OCI-LY1 (cell line): Measurements from ENCODE around the gene COMT.

Source experiments
- H2AFZ ChIP-seq: fragments of 200-600 bp; sonication (generic), shearing (Covaris generic); 2 replicates; pipeline ENCODE4 v1.6.0; 2014; ENCODE audit warnings: antibody characterized with exemption, mild to moderate bottlenecking, low read length
- H3F3A ChIP-seq: fragments of 200-600 bp; sonication (generic), shearing (Covaris generic); 2 replicates; pipeline ENCODE4 v1.6.0; 2014; ENCODE audit warnings: mild to moderate bottlenecking, antibody characterized with exemption, low read length, moderate library complexity; ENCODE audit not compliant: insufficient read depth
- H3K27ac ChIP-seq: fragments of 200-600 bp; sonication (generic); 2 replicates; pipeline ENCODE4 v1.5.1; 2014; ENCODE audit warnings: low read length, mixed run types, mild to moderate bottlenecking, low read depth; ENCODE audit not compliant: poor library complexity, severe bottlenecking
- H3K27me3 ChIP-seq: fragments of 200-600 bp; sonication (generic); 2 replicates; pipeline ENCODE4 v1.6.0; 2014; ENCODE audit warnings: antibody characterized with exemption, mild to moderate bottlenecking, low read length, moderate library complexity; ENCODE audit not compliant: insufficient read depth
- H3K36me3 ChIP-seq: fragments of 200-600 bp; sonication (generic); 2 replicates; pipeline ENCODE4 v1.6.1; 2014; ENCODE audit warnings: mild to moderate bottlenecking, antibody characterized with exemption, low read length, moderate library complexity, mixed read lengths; ENCODE audit not compliant: insufficient read depth
- H3K4me1 ChIP-seq: fragments of 200-600 bp; sonication (generic); 2 replicates; pipeline ENCODE4 v1.5.1; 2014; ENCODE audit warnings: mild to moderate bottlenecking, low read length, moderate library complexity; ENCODE audit not compliant: insufficient read depth, severe bottlenecking
- H3K4me2 ChIP-seq: fragments of 200-600 bp; sonication (generic), shearing (Covaris generic); 2 replicates; pipeline ENCODE4 v1.6.1; 2014; ENCODE audit warnings: low read length
- H3K4me3 ChIP-seq: fragments of 200-600 bp; sonication (generic); 2 replicates; pipeline ENCODE4 v1.5.1; 2014; ENCODE audit warnings: low read length, low read depth, mild to moderate bottlenecking, mixed read lengths; ENCODE audit not compliant: poor library complexity, severe bottlenecking
- H3K79me2 ChIP-seq: fragments of 200-600 bp; shearing (Covaris generic); 2 replicates; pipeline ENCODE4 v1.6.1; 2016; ENCODE audit warnings: mixed run types, low read length, mixed read lengths; ENCODE audit not compliant: insufficient read depth
- H3K9ac ChIP-seq: fragments of 200-600 bp; sonication (generic), shearing (Covaris generic); 2 replicates; pipeline ENCODE4 v1.6.1; 2014; ENCODE audit warnings: mild to moderate bottlenecking, low read length, mixed read lengths
- H3K9me2 ChIP-seq: fragments of 200-600 bp; sonication (generic), shearing (Covaris generic); 2 replicates; pipeline ENCODE4 v1.6.1; 2014; ENCODE audit warnings: low read depth, mild to moderate bottlenecking, low read length, mixed read lengths
- H3K9me3 ChIP-seq: fragments of 200-600 bp; shearing (Covaris generic); 2 replicates; pipeline ENCODE4 v1.6.1; 2014; ENCODE audit warnings: low read length, mixed read lengths
- H4K20me1 ChIP-seq: fragments of 200-600 bp; sonication (generic), shearing (Covaris generic); 2 replicates; pipeline ENCODE4 v1.6.0; 2016; ENCODE audit warnings: mild to moderate bottlenecking, low read length; ENCODE audit not compliant: insufficient read depth
- CTCF ChIP-seq: fragments of 200-600 bp; sonication (generic), shearing (Covaris generic); IDR thresholded peaks from 2 replicates; pipeline ENCODE4 v1.5.1; 2017; ENCODE audit warnings: mild to moderate bottlenecking, antibody characterized with exemption, low read length, moderate library complexity, mixed read lengths
- EZH2 ChIP-seq: fragments of 200-600 bp; sonication (generic), shearing (Covaris generic); IDR thresholded peaks from 2 replicates; pipeline ENCODE4 v1.8.0; 2017; ENCODE audit warnings: borderline replicate concordance, mixed run types, mild to moderate bottlenecking, antibody characterized with exemption, low read length, moderate library complexity, mixed read lengths

Gene COMT

GRCh38 chr22:20004464-20004863, 62.9 kb downstream of the COMT start:
- no peak for TF ChIP-seq CTCF
- peaks cover 19% of the 10 kb centered on the region for H3K9me3 ChIP-seq
- H3K36me3 ChIP-seq: no peaks in the 10 kb centered on the region; the same call in 1 of the 2 replicates
- no peak overlapping the region for H2AFZ ChIP-seq
- H4K20me1 ChIP-seq: no peaks in the 10 kb centered on the region
- H3K4me2 ChIP-seq: no peak overlapping the region
- no peak overlapping the region for H3K27ac ChIP-seq
- no peaks in the 10 kb centered on the region for H3K4me1 ChIP-seq
- H3K9me2 ChIP-seq: no peaks in the 10 kb centered on the region
- H3K9ac ChIP-seq: no peak overlapping the region
- no peaks in the 10 kb centered on the region for H3K79me2 ChIP-seq
- no peaks in the 10 kb centered on the region for H3F3A ChIP-seq
- no peak overlapping the region for H3K4me3 ChIP-seq
- no peaks in the 10 kb centered on the region; the same call in 1 of the 2 replicates for H3K27me3 ChIP-seq

- no peak for TF ChIP-seq CTCF
- TF ChIP-seq EZH2: no peak
- H2AFZ ChIP-seq: no peak overlapping the region
- peaks cover 14% of the 10 kb centered on the region for H3K9me3 ChIP-seq
- no peaks in the 10 kb centered on the region; the same call in 1 of the 2 replicates for H3K27me3 ChIP-seq
- H3K4me1 ChIP-seq: no peaks in the 10 kb centered on the region
- no peaks in the 10 kb centered on the region; the same call in 1 of the 2 replicates for H3K36me3 ChIP-seq
- H3K9ac ChIP-seq: no peak overlapping the region
- no peaks in the 10 kb centered on the region for H3F3A ChIP-seq
- H3K4me2 ChIP-seq: no peak overlapping the region
- no peaks in the 10 kb centered on the region for H3K9me2 ChIP-seq
- H4K20me1 ChIP-seq: no peaks in the 10 kb centered on the region
- no peak overlapping the region for H3K4me3 ChIP-seq
- no peak overlapping the region for H3K27ac ChIP-seq
- no peaks in the 10 kb centered on the region for H3K79me2 ChIP-seq
These were observed 66.8 kb downstream of the COMT start for GRCh38 chr22:20008221-20008995.

GRCh38 chr22:20009018-20009491, 67.5 kb downstream of the COMT start:
- H3K4me2 ChIP-seq: no peak overlapping the region
- no peaks in the 10 kb centered on the region for H3K4me1 ChIP-seq
- no peaks in the 10 kb centered on the region; the same call in 1 of the 2 replicates for H3K27me3 ChIP-seq
- no peak overlapping the region for H2AFZ ChIP-seq
- H3K9me3 ChIP-seq: peaks cover 10% of the 10 kb centered on the region
- no peaks in the 10 kb centered on the region for H3K79me2 ChIP-seq
- H3K4me3 ChIP-seq: no peak overlapping the region
- no peaks in the 10 kb centered on the region for H4K20me1 ChIP-seq
- TF ChIP-seq CTCF: no peak
- no peak for TF ChIP-seq EZH2
- H3K27ac ChIP-seq: no peak overlapping the region
- H3F3A ChIP-seq: no peaks in the 10 kb centered on the region
- no peaks in the 10 kb centered on the region for H3K9me2 ChIP-seq
- H3K9ac ChIP-seq: no peak overlapping the region
- H3K36me3 ChIP-seq: no peaks in the 10 kb centered on the region; the same call in 1 of the 2 replicates
